A673 (cell line): ENCODE data around the gene CENPU. TPM values are rescaled to one million over a fixed set of nuclear protein-coding genes. Genes with fewer than 3 reads are reported as not detected.

Experiments used
- BruUV-seq: library from RNA; stranded (reverse); fragments of 400-500 nt; replicated peaks from 2 replicates; lab custom pipeline; 2021; lab: Mats Ljungman, UMichigan
- CTCF ChIA-PET: fragments of 300-600 bp; sonication (Branson Sonifier 250); formaldehyde crosslinking; loops from one replicate; lab custom pipeline; 2022; ENCODE audit warnings: antibody characterized with exemption; lab: Charles Lee
- POLR2A ChIA-PET: fragments of 300-600 bp; sonication (Branson Sonifier 250); formaldehyde crosslinking; loops from one replicate; lab custom pipeline; 2022; ENCODE audit warnings: antibody characterized with exemption; ENCODE audit not compliant: low non-redundant PET; lab: Charles Lee
- DNase-seq: peaks from one replicate; pipeline ENCODE4 v3.0.0-alpha.2; 2015; ENCODE audit warnings: low spot score
- H3K27ac ChIP-seq: fragments of 200-600 bp; sonication (generic); 2 replicates; pipeline ENCODE4 v1.5.1; 2016; ENCODE audit warnings: mixed run types, low read depth, mild to moderate bottlenecking, mixed read lengths, antibody characterized with exemption, low read length; ENCODE audit not compliant: poor library complexity, severe bottlenecking
- H3K27me3 ChIP-seq: fragments of 200-600 bp; sonication (generic); replicated peaks from 2 replicates; pipeline ENCODE4 v1.6.1; 2017; ENCODE audit warnings: mixed run types, low read depth, mild to moderate bottlenecking, mixed read lengths, antibody characterized with exemption, low read length; ENCODE audit not compliant: insufficient read depth, poor library complexity
- H3K36me3 ChIP-seq: fragments of 200-600 bp; sonication (generic); 2 replicates; pipeline ENCODE4 v1.6.1; 2016; ENCODE audit warnings: mixed run types, mild to moderate bottlenecking, mixed read lengths, antibody characterized with exemption, low read length; ENCODE audit not compliant: insufficient read depth, poor library complexity, severe bottlenecking
- H3K4me1 ChIP-seq: fragments of 200-600 bp; sonication (generic); 2 replicates; pipeline ENCODE4 v1.6.1; 2017; ENCODE audit warnings: mixed run types, mild to moderate bottlenecking, mixed read lengths, antibody characterized with exemption, low read length; ENCODE audit not compliant: insufficient read depth, poor library complexity, severe bottlenecking
- H3K4me3 ChIP-seq: fragments of 200-600 bp; sonication (generic); 2 replicates; pipeline ENCODE4 v1.5.1; 2016; ENCODE audit warnings: low read depth, mixed run types, mild to moderate bottlenecking, mixed read lengths, low read length; ENCODE audit not compliant: poor library complexity, severe bottlenecking
- H3K9me3 ChIP-seq: fragments of 200-600 bp; sonication (generic); 2 replicates; pipeline ENCODE4 v1.6.1; 2016; ENCODE audit warnings: mixed run types, low read depth, mild to moderate bottlenecking, mixed read lengths, antibody characterized with exemption, low read length; ENCODE audit not compliant: poor library complexity, severe bottlenecking
- EZH2 ChIP-seq: fragments of 200-600 bp; sonication (generic); IDR thresholded peaks from 2 replicates; pipeline ENCODE4 v1.6.1; 2017; ENCODE audit warnings: borderline replicate concordance, low read depth, mild to moderate bottlenecking, mixed read lengths, antibody characterized with exemption, low read length; ENCODE audit not compliant: poor library complexity, severe bottlenecking
- intact Hi-C: fragments of 100-400 bp; cut with micrococcal nuclease; formaldehyde crosslinking; loops from one replicate; pipeline ENCODE4 v1.10.0; 2022; ENCODE audit not compliant: unreplicated experiment
- total RNA-seq: library from RNA; stranded (reverse); gene quantifications from 2 replicates; pipeline ENCODE4 v1.2.3, GENCODE V29; 2021
- TF ChIP-seq, protein P1 (sequence below): fragments of 300-800, 200-600 bp; sonication (generic); conservative IDR thresholded peaks from 2 replicates; pipeline ENCODE4 v1.5.1; 2017; ENCODE audit warnings: low read depth, mild to moderate bottlenecking, antibody characterized with exemption, low read length, moderate library complexity, mixed read lengths

CENPU gene
- total RNA-seq, 1 experiment from 2014 or later = 87.3 TPM

DNA sequence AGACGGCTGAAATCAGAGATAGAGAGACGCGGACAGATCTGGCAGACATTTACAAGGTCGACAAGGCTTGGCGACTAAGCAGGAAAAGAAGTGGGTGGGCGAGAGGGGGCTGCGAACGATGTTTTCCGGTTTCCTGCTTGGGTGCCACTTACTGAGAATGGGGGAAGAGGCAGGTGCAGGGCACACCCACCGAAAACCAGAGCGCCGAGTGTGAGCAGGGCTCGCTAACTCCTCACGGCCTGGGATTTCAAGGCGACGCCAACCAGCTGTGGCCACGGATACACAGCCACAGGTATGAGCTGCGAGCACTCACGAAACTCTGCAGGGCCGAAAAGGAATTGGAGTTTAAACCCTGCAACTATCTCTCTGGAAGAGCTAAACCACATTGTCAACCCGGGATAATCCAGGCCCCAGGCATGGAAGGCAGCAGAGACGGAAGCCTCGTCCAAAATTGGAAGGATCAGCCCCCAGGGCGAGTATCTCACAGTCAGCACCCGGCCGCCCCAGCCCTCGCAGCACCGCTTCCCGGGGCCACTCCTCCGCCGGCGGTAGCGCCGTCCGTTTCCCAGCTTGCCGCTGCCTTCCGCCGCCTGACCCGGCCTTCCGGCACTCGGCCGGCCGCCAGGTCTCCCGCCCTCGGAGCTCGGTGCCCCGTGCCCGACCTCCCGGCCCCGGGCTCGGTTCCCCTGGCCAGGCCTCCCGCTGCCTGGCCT, 85.4 kb downstream of the CENPU start:
- TF ChIP-seq, protein P1, sequence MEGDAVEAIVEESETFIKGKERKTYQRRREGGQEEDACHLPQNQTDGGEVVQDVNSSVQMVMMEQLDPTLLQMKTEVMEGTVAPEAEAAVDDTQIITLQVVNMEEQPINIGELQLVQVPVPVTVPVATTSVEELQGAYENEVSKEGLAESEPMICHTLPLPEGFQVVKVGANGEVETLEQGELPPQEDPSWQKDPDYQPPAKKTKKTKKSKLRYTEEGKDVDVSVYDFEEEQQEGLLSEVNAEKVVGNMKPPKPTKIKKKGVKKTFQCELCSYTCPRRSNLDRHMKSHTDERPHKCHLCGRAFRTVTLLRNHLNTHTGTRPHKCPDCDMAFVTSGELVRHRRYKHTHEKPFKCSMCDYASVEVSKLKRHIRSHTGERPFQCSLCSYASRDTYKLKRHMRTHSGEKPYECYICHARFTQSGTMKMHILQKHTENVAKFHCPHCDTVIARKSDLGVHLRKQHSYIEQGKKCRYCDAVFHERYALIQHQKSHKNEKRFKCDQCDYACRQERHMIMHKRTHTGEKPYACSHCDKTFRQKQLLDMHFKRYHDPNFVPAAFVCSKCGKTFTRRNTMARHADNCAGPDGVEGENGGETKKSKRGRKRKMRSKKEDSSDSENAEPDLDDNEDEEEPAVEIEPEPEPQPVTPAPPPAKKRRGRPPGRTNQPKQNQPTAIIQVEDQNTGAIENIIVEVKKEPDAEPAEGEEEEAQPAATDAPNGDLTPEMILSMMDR = no peak
- no peak for TF ChIP-seq EZH2
- no peaks in the 10 kb centered on the region for H3K36me3 ChIP-seq
- intact Hi-C loops = loop anchor here (1.0 to 10.0 kb wide), 6 partner anchors 84 to 380 kb away; partner anchors contain the start of genes CENPU and IRF2
- no TSS peak for BruUV-seq
- H3K27ac ChIP-seq = peak overlapping the region; percentile 93
- no peaks in the 10 kb centered on the region for H3K27me3 ChIP-seq
- H3K4me1 ChIP-seq = peaks cover 49% of the 10 kb centered on the region
- POLR2A ChIA-PET = interaction anchor here (0.6 kb wide), 1 partner anchor 58 kb away, joined by 3 read pairs; no protein-coding TSS in a partner anchor
- peak overlapping the region; percentile 94 for H3K4me3 ChIP-seq
- DNase-seq = peak; percentile 54
- H3K9me3 ChIP-seq = no peaks in the 10 kb centered on the region
- CTCF ChIA-PET = no interaction called here

DNA sequence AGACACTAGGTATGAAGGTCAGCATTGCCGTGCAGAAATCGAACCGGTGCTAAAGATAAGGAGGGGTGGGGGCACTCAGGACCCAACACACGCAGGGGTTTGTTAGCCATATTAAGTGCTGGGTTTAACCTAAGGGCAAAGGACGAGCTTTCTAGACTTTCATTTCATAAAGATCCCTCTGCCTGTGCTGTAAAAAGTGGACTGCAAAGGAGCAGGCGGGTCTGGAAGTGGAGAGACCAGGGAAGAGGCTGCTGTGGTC, 85.9 kb downstream of the CENPU start:
- ChIA-PET CTCF (no interaction called here), POLR2A (no interaction called here)
- Histone ChIP-seq H3K27ac (peak overlapping the region; percentile 93), H3K4me3 (peak overlapping the region; percentile 94), H3K9me3 (no peaks in the 10 kb centered on the region), H3K27me3 (no peaks in the 10 kb centered on the region), H3K4me1 (peaks cover 50% of the 10 kb centered on the region), H3K36me3 (no peaks in the 10 kb centered on the region)
- BruUV-seq = no TSS peak
- intact Hi-C loops = loop anchor here (1.0 to 10.0 kb wide), 6 partner anchors 84 to 380 kb away; partner anchors contain the start of genes CENPU and IRF2
- DNase-seq = no peak
- TF ChIP-seq EZH2 = no peak
- TF ChIP-seq, protein P1 = no peak

DNA sequence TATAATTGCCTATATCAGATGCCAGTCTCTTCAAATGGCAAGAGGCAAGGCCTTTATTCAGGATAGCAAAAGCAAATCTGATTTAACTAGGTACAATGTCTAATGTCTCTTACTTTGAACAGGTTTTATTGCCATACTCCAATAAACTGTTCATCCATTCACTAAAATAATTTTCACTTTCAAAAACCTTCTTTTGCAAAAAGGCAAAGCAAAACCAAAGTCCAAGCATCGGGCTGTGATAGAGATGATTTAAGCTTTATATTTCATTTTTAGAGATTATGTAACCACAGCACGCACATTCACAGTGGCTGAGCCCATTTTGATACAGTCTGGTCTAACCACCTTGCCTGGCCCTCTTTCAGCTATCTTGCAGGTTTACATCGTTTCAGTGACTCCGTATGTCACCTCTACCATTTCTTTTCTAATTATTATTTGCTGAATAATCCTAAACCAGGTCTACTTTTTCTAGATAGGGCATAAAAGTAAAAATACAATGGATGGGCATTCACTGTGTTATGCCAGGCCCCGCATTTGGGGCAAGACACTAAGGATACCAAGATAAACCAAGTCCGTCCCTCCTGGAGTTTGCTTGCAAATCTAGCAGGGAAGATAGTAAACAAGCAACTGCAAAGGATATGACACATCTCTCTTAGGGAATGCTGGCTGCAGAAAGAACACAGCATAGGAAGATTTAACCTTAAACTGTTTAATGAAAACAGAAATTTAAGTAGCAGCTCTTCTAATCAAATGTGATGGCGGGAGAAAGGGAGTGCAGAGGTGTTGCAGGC, 86.4 kb downstream of the CENPU start:
- no peaks in the 10 kb centered on the region for H3K27me3 ChIP-seq
- H3K4me3 ChIP-seq = peak overlapping the region; percentile 94
- CTCF ChIA-PET = no interaction called here
- TF ChIP-seq, protein P1 = no peak
- no peak for TF ChIP-seq EZH2
- BruUV-seq = TSS peak; percentile 29
- peaks cover 50% of the 10 kb centered on the region for H3K4me1 ChIP-seq
- no peak for DNase-seq
- H3K27ac ChIP-seq = peak overlapping the region; percentile 93
- H3K9me3 ChIP-seq = no peaks in the 10 kb centered on the region
- POLR2A ChIA-PET = no interaction called here
- H3K36me3 ChIP-seq = no peaks in the 10 kb centered on the region
- intact Hi-C loops = loop anchor here (1.0 to 10.0 kb wide), 6 partner anchors 85 to 379 kb away; partner anchors contain the start of genes CENPU and IRF2
